ENCODE data around the gene MOK. TPM values are rescaled to one million over a fixed set of nuclear protein-coding genes. Genes with fewer than 3 reads are reported as not detected.

MOK gene
- polyA plus RNA-seq, 1 donor from 2014 or later: 63.6 TPM

DNA sequence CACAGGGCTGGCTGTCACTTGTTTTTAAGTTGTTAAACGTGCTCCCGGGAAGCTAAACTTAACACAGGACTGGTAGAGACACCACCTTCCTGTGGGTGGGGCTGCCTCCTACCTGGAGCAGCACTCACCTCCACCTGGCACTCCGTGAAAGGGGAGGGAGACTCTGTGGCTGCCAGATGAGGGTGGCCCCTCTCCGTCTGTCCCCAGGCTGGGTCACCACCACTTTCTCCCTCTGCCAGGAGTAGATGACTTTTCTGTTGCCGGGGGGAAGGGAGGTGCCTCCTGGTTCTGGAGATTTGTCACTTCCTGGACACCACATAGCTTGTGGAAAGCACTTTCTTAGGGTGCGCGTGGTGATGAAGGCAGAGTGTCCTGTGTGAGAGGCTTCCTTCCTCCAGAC, 83.9 kb downstream of the MOK start:
- Histone ChIP-seq H3K9ac (ENCODE audit: low read length) (no peak overlapping the region), H3K27me3 (ENCODE audit: insufficient read depth, low read depth, low read length) (no peaks in the 10 kb centered on the region), H3K36me3 (ENCODE audit: insufficient read depth, low read length) (no peaks in the 10 kb centered on the region), H3F3A (ENCODE audit: insufficient read depth, low read length, poor library complexity, severe bottlenecking) (no peaks in the 10 kb centered on the region), H4K20me1 (ENCODE audit: insufficient read depth) (no peaks in the 10 kb centered on the region), H3K9me3 (ENCODE audit: low read length) (no peaks in the 10 kb centered on the region), H2AFZ (ENCODE audit: low read depth, low read length) (no peak overlapping the region), H3K9me2 (ENCODE audit: insufficient read depth, low read length) (no peaks in the 10 kb centered on the region), H3K79me2 (replicated peaks; ENCODE audit: insufficient read depth, low read length) (no peaks in the 10 kb centered on the region), H3K27ac (ENCODE audit: low read length) (peak overlapping the region; percentile 41), H3K4me2 (ENCODE audit: low read length) (no peak overlapping the region), H3K4me3 (ENCODE audit: low read length) (no peak overlapping the region)
- TF ChIP-seq, protein P1, sequence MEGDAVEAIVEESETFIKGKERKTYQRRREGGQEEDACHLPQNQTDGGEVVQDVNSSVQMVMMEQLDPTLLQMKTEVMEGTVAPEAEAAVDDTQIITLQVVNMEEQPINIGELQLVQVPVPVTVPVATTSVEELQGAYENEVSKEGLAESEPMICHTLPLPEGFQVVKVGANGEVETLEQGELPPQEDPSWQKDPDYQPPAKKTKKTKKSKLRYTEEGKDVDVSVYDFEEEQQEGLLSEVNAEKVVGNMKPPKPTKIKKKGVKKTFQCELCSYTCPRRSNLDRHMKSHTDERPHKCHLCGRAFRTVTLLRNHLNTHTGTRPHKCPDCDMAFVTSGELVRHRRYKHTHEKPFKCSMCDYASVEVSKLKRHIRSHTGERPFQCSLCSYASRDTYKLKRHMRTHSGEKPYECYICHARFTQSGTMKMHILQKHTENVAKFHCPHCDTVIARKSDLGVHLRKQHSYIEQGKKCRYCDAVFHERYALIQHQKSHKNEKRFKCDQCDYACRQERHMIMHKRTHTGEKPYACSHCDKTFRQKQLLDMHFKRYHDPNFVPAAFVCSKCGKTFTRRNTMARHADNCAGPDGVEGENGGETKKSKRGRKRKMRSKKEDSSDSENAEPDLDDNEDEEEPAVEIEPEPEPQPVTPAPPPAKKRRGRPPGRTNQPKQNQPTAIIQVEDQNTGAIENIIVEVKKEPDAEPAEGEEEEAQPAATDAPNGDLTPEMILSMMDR (IDR thresholded peaks at IDR 0.05; ENCODE audit: poor library complexity, severe bottlenecking): no peak
- TF ChIP-seq POLR2AphosphoS5 (IDR thresholded peaks at IDR 0.05): peak; percentile 3

DNA sequence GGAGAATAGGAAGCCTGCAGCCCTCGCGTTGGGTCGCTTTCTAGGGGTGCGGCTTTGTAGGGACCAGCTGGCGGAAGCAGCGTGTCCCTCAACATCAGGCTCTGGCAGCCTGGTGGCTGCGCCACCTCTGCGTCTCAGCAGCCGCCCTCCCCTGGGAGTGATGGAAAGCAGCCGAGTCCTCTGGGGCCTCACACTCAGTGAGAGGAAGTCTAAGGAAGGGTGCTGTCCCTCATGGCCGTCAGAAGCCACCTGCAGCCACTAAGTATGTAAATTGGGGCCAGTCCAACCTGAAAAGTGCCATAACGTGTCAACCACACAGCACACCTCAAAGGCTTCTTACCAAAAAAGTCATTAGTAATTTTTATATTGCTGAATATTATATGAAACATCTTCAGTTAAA, 84.9 kb downstream of the MOK start:
- Histone ChIP-seq H3K9ac (ENCODE audit: low read length) (no peak overlapping the region), H3F3A (ENCODE audit: insufficient read depth, low read length, poor library complexity, severe bottlenecking) (no peaks in the 10 kb centered on the region), H2AFZ (ENCODE audit: low read depth, low read length) (no peak overlapping the region), H3K27ac (ENCODE audit: low read length) (no peak overlapping the region), H3K4me2 (ENCODE audit: low read length) (no peak overlapping the region), H3K9me3 (ENCODE audit: low read length) (no peaks in the 10 kb centered on the region), H3K79me2 (replicated peaks; ENCODE audit: insufficient read depth, low read length) (no peaks in the 10 kb centered on the region), H3K9me2 (ENCODE audit: insufficient read depth, low read length) (no peaks in the 10 kb centered on the region), H4K20me1 (ENCODE audit: insufficient read depth) (no peaks in the 10 kb centered on the region), H3K36me3 (ENCODE audit: insufficient read depth, low read length) (no peaks in the 10 kb centered on the region), H3K27me3 (ENCODE audit: insufficient read depth, low read depth, low read length) (no peaks in the 10 kb centered on the region), H3K4me3 (ENCODE audit: low read length) (no peak overlapping the region)
- TF ChIP-seq EZH2 (IDR thresholded peaks at IDR 0.05; ENCODE audit: borderline replicate concordance, insufficient read depth, low read length, poor library complexity, severe bottlenecking): no peak
- TF ChIP-seq RAD21 (conservative IDR thresholded peaks at IDR 0.05): no peak
- TF ChIP-seq MXI1 (conservative IDR thresholded peaks at IDR 0.05; ENCODE audit: poor library complexity, severe bottlenecking): no peak
- TF ChIP-seq EP300 (conservative IDR thresholded peaks at IDR 0.05; ENCODE audit: poor library complexity, severe bottlenecking): no peak
- no peak for TF ChIP-seq TAF1 (IDR thresholded peaks at IDR 0.05; ENCODE audit: low read depth)
- no peak for TF ChIP-seq SMC3 (conservative IDR thresholded peaks at IDR 0.05; ENCODE audit: poor library complexity)
- TF ChIP-seq, protein P1 (IDR thresholded peaks at IDR 0.05; ENCODE audit: poor library complexity, severe bottlenecking): no peak
- no peak for TF ChIP-seq POLR2AphosphoS5 (IDR thresholded peaks at IDR 0.05)
- TF ChIP-seq, protein P2, sequence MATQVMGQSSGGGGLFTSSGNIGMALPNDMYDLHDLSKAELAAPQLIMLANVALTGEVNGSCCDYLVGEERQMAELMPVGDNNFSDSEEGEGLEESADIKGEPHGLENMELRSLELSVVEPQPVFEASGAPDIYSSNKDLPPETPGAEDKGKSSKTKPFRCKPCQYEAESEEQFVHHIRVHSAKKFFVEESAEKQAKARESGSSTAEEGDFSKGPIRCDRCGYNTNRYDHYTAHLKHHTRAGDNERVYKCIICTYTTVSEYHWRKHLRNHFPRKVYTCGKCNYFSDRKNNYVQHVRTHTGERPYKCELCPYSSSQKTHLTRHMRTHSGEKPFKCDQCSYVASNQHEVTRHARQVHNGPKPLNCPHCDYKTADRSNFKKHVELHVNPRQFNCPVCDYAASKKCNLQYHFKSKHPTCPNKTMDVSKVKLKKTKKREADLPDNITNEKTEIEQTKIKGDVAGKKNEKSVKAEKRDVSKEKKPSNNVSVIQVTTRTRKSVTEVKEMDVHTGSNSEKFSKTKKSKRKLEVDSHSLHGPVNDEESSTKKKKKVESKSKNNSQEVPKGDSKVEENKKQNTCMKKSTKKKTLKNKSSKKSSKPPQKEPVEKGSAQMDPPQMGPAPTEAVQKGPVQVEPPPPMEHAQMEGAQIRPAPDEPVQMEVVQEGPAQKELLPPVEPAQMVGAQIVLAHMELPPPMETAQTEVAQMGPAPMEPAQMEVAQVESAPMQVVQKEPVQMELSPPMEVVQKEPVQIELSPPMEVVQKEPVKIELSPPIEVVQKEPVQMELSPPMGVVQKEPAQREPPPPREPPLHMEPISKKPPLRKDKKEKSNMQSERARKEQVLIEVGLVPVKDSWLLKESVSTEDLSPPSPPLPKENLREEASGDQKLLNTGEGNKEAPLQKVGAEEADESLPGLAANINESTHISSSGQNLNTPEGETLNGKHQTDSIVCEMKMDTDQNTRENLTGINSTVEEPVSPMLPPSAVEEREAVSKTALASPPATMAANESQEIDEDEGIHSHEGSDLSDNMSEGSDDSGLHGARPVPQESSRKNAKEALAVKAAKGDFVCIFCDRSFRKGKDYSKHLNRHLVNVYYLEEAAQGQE (IDR thresholded peaks at IDR 0.05; ENCODE audit: borderline replicate concordance): no peak

All from neural cell (in vitro differentiated cells).